GM15510 (cell line): ENCODE measurements around the gene ATP4A.
A peak's percentile ranks its signal among the peaks of the same experiment; 100 is the strongest.

Experiments used
- POLR2A ChIP-seq: IDR thresholded peaks from 3 replicates; pipeline ENCODE4 v1.6.1; 2011; ENCODE audit warnings: borderline replicate concordance; ENCODE audit not compliant: insufficient read length; ENCODE audit errors: extremely low read depth

ATP4A gene

GRCh38 chr19:35563207-35563829 lies at the start of gene ATP4A:
TSS of gene ATP4A (minus strand) at chr19:35563658. CDS start at chr19:35563629, 29 bp downstream.
- no peak for TF ChIP-seq POLR2A

GRCh38 chr19:35612559-35613321 lies 49.3 kb upstream of the ATP4A start, which contains the start of gene HAUS5:
TSS of gene HAUS5 (plus strand) at chr19:35612735. CDS start at chr19:35612795, 60 bp downstream.
- TF ChIP-seq POLR2A, result peak; percentile 81

GRCh38 chr19:35612224-35612558 lies 48.7 kb upstream of the ATP4A start:
- TF ChIP-seq POLR2A, result no peak

DNA sequence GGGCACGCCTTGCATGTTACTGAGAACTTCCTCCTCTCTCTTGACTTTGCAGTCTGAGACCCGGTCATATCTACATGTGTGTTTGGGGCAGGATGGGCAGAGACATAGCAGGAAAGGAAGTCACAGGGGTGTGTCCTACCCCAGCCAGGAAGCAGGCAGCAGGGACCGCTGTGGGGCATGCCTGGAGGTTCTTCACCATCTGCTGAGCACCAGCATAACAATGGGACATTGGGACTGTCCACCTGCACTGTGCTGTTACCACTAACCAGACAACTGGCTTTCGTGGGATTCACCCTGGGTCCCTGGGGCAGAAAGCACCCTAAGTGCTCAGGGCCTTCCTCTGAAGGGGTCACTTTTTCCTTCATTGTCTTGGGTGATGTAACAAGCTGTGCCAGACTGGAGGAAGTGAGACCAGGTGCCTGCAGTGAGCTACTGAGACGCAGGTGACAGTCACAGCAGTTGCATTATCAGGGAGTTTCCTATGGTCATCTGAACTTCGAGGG lies 46.4 kb upstream of the ATP4A start:
- peak; percentile 57 for TF ChIP-seq POLR2A

DNA sequence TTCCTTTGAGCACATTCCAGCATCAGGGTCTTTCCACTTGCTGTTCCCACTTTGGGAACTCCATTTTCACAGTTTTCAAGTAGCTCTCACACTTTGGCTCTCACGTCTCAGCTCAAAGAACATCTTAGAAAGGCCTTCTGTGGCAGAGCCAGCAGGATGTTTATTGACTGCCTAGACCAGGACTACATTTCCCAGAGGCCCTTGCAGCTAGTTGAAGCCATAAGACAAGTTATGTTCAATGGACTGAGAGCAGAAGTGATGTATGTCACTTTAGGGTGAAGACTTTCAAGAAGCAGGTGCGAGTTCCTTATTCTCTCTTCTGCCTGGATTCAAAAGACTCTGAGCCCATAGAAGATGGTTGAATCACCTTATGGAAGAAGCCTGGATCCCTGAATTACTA lies 44.8 kb upstream of the ATP4A start:
- TF ChIP-seq POLR2A, result no peak

DNA sequence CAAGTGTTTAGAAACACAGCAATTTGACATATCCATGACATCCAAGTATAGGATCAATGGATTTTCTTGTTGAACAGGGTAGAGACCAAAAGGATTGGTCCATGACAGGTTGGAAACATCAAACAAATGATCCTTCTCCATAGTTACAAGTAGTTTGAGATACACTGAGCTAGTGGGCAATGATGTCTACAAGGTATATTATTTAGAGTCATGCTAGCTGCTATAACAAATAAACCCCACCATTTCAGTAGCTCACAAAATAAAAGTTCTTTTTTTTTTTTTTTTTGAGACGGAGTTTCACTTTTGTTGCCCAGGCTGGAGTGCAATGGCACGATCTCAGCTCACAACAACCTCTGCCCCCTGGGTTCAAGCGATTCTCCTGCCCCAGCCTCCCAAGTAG lies 44.2 kb upstream of the ATP4A start:
- TF ChIP-seq POLR2A, result no peak

DNA sequence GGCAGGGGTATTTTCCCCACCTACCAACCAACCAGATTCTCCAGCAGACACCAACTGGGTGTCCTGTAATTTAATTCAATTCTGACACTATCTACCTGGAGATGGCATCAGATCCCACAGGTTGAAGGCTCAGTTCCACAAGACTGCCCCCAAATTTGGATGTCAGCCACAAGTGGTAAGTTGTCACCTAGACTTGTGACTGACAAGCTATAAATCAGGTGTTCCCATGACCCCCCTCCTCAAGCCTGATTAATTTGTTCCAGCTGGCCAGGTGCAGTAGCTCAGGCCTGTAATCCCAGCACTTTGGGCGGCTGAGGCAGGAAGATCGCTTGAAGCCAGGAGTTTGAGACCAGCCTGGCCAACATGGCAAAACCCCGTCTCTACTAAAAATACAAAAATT lies 38.5 kb upstream of the ATP4A start:
- TF ChIP-seq POLR2A, result no peak

DNA sequence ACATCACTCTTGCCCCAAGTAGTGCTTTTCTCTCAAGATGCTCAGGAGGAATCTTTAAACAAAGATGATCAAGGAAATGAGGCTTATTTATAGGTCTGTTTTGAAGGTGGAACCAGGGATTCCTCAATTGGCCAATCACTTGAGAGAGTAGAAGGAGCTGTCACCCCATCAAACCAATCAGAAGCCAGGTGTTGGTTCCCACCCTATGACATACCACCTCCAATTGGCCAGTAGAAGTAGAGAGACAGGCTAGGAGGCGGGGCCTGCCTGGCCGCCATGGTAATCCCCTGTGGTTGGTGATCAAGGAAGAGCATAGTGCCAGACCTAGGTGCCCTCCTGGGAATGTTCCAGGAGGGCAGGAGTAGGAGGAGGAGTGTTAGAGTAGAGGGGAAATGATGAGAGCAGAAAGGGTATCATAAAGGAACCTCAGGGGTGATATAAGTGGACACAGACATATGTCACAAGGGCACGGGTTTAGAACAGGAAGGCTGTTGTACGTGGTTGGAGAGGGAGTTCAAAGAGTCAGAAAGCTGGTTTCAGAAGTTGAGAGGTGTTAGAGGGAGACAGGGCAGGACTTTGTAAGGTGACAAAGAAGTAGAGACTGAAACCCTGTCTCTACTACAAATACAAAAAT lies 33.0 kb upstream of the ATP4A start:
- no peak for TF ChIP-seq POLR2A

- no peak for TF ChIP-seq POLR2A
Measured at GRCh38 chr19:35595928-35596327, 32.5 kb upstream of the ATP4A start.

DNA sequence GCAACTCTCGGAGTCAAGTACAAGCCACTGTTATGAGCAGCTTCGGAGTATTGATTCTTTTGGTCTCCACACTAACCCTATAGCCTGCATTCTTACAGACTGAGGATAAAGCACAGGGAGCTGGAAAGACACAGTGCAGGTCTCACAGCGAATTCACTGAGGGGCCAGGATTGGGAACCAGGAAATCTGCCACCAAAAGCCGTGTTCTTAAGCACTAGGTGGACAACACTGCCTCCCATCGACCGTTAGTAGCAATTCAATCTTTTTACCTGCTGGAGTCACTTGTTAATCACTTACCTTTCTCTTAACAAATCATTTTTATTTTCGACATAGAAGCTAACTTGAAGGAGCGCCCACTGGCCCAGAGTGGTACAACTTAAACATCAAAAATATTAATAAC lies 28.8 kb upstream of the ATP4A start:
- no peak for TF ChIP-seq POLR2A

DNA sequence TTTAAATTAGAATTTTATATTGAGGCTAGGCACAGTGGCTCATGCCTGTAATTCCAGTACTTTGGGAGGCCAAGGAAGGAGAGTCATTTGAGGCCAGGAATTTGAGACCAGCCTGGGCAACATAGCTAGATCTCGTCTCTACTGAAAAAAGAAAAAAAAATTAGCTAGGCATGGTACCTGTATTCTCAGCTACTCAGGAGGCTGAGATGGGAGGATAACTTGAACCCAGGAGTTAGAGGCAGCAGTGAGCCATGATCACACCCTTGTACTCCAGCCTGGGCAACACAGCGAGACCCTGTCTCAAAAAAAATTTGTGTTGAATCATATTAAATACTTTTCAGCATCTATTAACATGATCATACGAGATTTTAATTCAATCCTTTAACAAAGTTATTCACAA lies 27.4 kb upstream of the ATP4A start:
- TF ChIP-seq POLR2A, result no peak

DNA sequence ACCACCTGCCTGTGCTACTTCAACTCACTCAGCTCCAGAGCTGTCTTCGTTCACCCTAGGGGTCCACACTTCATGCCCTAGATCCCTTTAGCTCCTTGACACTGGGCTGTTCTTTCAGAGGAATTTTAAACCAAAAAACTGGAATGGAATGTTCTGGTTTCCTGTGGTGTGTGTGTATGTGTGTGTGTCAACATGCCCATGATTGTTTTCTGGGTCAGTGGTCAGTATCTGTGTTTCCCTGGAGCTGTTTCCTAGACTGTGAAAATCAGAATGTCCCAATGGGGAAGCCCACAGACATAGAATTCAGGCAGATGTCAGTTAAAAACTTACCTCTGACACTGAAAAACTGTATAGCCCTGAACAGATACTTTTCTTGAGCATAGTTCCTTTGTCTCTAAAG lies 23.9 kb upstream of the ATP4A start:
- TF ChIP-seq POLR2A, result no peak

GRCh38 chr19:35585848-35586247 lies 22.4 kb upstream of the ATP4A start, which contains the start of gene PMIS2:
TSS of gene PMIS2 (plus strand) at chr19:35586173. CDS start at chr19:35586260, 87 bp downstream.
- TF ChIP-seq POLR2A, result no peak

GRCh38 chr19:35582760-35583159 lies 19.3 kb upstream of the ATP4A start:
- no peak for TF ChIP-seq POLR2A

DNA sequence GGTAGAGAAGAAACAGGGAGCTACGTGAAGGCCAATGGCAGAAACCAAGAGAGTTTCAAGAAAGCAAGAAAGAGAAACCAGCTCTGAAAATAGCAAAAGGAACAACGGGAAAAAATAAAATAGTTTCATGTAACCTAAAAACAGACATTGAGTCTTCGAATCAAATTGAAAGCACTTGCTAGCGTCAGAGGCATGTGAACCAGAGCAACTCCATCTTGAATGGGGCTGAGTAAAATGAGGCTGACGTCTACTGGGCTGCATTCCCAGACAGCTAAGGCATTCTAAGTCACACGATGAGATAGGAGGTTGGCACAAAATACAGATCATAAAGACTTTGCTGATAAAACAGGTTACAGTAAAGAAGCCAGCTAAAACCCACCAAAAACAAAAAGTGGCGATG lies 15.2 kb upstream of the ATP4A start:
- TF ChIP-seq POLR2A, result no peak

DNA sequence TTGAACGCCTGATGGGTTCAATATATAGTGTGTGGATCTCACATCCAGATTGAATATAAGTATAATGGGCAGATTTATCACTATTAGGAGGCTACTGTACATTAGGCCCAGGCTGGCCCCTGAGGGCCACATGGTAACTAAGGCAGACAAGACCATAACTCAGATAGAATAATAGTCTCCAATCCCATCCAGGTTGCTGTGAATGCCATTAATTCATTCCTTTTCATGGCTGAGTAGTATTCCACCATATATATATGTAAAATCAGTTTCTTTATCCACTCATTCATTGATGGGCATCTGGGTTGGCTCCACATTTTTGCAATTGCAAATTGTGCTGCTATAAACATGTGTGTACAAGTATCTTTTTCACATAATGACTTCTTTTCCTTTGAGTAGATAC lies 14.5 kb upstream of the ATP4A start:
- no peak for TF ChIP-seq POLR2A

DNA sequence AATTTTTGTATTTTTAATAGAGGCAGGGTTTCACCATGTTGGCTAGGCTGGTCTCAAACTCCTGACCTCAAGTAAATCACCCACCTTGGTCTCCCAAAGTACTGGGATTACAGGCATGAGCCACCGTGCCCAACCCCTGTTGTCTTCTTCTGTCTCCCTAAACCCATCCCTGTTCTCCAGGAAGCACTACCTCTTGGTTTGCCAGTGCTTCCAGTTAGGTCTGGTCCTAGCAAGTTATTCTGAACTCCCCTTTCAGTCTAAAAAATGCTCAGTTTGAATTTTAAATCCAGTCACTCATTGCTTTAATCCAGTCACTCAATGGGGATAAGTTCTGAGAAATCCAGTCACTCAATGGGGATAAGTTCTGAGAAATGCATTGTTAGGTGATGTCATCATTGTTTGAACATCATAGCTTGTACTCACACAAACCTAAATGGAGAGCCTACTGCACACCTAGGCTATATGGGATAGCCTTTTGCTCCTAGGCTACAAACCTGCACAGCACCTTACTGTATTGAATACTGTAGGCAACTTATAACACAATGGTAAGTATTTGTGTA lies 8.0 kb upstream of the ATP4A start:
- TF ChIP-seq POLR2A, result no peak
